ENCODE measurements around the gene PCGF2.

DNA sequence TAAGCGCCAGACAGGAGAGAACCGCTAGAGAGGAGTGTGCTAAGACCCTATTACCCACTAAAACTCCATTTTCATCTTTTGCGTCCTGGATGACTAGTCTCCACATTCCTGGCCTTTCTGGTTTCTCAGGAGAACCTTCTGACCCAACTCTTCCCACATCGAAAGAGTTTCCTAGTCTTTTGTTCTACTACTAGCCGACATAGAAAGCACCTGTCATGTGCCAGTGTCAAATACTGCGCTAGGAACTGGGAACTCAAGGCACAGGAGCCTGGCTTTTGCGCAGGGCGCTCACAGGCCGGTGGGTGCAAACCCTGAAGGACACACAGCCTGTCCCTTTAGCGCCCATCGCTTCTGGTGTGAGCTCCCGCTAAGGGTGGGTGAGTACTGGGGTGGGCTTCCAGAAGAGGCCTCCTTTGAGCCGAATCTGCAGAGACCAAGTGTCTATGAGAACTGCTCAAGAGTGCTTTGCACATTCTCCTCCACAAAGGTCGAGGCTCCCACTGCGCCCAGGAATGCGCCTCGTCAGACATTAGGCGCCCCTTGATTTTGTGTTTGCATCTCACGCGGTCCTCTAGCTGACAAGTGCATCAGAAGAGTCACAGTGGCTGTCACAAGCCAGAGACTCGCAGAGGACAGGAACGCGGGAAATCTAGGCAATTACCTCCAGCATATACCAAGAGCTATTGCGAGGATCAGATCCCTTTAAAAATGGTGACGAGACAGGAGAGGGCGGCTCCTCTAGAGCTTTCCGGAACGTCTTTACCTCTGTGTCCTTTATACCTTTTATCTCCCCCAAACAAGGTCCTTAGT, 2.4 kb upstream of the PCGF2 start:
- TF ChIP-seq, protein P1, sequence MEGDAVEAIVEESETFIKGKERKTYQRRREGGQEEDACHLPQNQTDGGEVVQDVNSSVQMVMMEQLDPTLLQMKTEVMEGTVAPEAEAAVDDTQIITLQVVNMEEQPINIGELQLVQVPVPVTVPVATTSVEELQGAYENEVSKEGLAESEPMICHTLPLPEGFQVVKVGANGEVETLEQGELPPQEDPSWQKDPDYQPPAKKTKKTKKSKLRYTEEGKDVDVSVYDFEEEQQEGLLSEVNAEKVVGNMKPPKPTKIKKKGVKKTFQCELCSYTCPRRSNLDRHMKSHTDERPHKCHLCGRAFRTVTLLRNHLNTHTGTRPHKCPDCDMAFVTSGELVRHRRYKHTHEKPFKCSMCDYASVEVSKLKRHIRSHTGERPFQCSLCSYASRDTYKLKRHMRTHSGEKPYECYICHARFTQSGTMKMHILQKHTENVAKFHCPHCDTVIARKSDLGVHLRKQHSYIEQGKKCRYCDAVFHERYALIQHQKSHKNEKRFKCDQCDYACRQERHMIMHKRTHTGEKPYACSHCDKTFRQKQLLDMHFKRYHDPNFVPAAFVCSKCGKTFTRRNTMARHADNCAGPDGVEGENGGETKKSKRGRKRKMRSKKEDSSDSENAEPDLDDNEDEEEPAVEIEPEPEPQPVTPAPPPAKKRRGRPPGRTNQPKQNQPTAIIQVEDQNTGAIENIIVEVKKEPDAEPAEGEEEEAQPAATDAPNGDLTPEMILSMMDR (IDR thresholded peaks at IDR 0.05; ENCODE audit: poor library complexity, severe bottlenecking): no peak
- TF ChIP-seq, protein P2, sequence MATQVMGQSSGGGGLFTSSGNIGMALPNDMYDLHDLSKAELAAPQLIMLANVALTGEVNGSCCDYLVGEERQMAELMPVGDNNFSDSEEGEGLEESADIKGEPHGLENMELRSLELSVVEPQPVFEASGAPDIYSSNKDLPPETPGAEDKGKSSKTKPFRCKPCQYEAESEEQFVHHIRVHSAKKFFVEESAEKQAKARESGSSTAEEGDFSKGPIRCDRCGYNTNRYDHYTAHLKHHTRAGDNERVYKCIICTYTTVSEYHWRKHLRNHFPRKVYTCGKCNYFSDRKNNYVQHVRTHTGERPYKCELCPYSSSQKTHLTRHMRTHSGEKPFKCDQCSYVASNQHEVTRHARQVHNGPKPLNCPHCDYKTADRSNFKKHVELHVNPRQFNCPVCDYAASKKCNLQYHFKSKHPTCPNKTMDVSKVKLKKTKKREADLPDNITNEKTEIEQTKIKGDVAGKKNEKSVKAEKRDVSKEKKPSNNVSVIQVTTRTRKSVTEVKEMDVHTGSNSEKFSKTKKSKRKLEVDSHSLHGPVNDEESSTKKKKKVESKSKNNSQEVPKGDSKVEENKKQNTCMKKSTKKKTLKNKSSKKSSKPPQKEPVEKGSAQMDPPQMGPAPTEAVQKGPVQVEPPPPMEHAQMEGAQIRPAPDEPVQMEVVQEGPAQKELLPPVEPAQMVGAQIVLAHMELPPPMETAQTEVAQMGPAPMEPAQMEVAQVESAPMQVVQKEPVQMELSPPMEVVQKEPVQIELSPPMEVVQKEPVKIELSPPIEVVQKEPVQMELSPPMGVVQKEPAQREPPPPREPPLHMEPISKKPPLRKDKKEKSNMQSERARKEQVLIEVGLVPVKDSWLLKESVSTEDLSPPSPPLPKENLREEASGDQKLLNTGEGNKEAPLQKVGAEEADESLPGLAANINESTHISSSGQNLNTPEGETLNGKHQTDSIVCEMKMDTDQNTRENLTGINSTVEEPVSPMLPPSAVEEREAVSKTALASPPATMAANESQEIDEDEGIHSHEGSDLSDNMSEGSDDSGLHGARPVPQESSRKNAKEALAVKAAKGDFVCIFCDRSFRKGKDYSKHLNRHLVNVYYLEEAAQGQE (IDR thresholded peaks at IDR 0.05; ENCODE audit: borderline replicate concordance): no peak

All from neural cell (in vitro differentiated cells).